WTC11 (cell line): ENCODE measurements around the gene QRICH2.

Experiments
- FOXK1 ChIP-seq: sonication (generic); formaldehyde crosslinking; IDR thresholded peaks from 2 replicates; pipeline ENCODE4 v1.8.0; 2022; ENCODE audit warnings: mild to moderate bottlenecking, moderate library complexity, missing genetic modification reagents
- GABPB1 ChIP-seq: sonication (generic); formaldehyde crosslinking; IDR thresholded peaks from 2 replicates; pipeline ENCODE4 v1.8.1; 2023; ENCODE audit warnings: mild to moderate bottlenecking, missing genetic modification reagents
- MXD4 ChIP-seq: fragments of 250-450 bp; sonication (Bioruptor Pico); IDR thresholded peaks from 2 replicates; pipeline ENCODE4 v1.8.0; 2021; ENCODE audit warnings: mild to moderate bottlenecking, moderate library complexity, borderline replicate concordance
- NFYB ChIP-seq: sonication (generic); formaldehyde crosslinking; conservative IDR thresholded peaks from 2 replicates; pipeline ENCODE4 v1.8.0; 2022; ENCODE audit warnings: low read depth, missing genetic modification reagents
- RORB ChIP-seq: fragments of 250-450 bp; sonication (Bioruptor Pico); IDR thresholded peaks from 2 replicates; pipeline ENCODE4 v1.9.0; 2021; ENCODE audit warnings: mild to moderate bottlenecking
- SP1 ChIP-seq: sonication (generic); formaldehyde crosslinking; conservative IDR thresholded peaks from 2 replicates; pipeline ENCODE4 v1.8.1; 2022; ENCODE audit warnings: missing genetic modification reagents
- ZBTB21 ChIP-seq: sonication (generic); formaldehyde crosslinking; IDR thresholded peaks from 2 replicates; pipeline ENCODE4 v1.8.1; 2023; ENCODE audit warnings: mild to moderate bottlenecking, missing genetic modification reagents, borderline replicate concordance
- TF ChIP-seq, protein P1 (sequence below): sonication (generic); formaldehyde crosslinking; IDR thresholded peaks from 2 replicates; pipeline ENCODE4 v1.8.1; 2022; ENCODE audit warnings: low read depth, mild to moderate bottlenecking, moderate library complexity, missing genetic modification reagents, borderline replicate concordance
- TF ChIP-seq, protein P2 (sequence below): fragments of 200-600 bp; IDR thresholded peaks from 2 replicates; pipeline ENCODE4 v1.8.0; 2022; ENCODE audit warnings: antibody characterized with exemption
- TF ChIP-seq, protein P3 (sequence below): sonication (generic); formaldehyde crosslinking; IDR thresholded peaks from 2 replicates; pipeline ENCODE4 v1.8.0; 2022; ENCODE audit warnings: mild to moderate bottlenecking, missing genetic modification reagents

DNA sequence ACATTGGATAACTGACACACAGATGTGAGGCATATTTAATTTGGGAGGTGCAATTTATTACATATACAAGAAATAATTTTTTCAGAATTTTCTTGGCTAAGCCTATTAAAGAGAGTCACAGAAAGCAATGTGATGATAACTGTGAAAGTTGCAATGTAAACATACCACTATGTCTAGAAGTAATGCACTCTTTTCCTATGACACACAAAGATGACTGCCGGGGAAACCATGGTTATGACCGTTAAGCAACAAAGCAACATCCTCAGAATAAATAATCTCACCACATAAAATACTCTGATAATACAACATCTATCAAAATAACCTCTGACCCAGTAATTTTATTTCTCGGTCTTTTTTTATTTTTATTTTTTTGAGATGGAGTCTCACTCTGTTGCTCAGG lies 10.5 kb upstream of the QRICH2 start:
- TF ChIP-seq, protein P1, sequence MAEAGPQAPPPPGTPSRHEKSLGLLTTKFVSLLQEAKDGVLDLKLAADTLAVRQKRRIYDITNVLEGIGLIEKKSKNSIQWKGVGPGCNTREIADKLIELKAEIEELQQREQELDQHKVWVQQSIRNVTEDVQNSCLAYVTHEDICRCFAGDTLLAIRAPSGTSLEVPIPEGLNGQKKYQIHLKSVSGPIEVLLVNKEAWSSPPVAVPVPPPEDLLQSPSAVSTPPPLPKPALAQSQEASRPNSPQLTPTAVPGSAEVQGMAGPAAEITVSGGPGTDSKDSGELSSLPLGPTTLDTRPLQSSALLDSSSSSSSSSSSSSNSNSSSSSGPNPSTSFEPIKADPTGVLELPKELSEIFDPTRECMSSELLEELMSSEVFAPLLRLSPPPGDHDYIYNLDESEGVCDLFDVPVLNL: no peak
- TF ChIP-seq NFYB (CRISPR knock-in tag) (no peak), GABPB1 (CRISPR knock-in tag) (no peak), ZBTB21 (CRISPR knock-in tag) (no peak), MXD4 (CRISPR knock-in tag) (no peak), FOXK1 (CRISPR knock-in tag) (no peak), RORB (CRISPR knock-in tag) (no peak), SP1 (CRISPR knock-in tag) (no peak)
- TF ChIP-seq, protein P2, sequence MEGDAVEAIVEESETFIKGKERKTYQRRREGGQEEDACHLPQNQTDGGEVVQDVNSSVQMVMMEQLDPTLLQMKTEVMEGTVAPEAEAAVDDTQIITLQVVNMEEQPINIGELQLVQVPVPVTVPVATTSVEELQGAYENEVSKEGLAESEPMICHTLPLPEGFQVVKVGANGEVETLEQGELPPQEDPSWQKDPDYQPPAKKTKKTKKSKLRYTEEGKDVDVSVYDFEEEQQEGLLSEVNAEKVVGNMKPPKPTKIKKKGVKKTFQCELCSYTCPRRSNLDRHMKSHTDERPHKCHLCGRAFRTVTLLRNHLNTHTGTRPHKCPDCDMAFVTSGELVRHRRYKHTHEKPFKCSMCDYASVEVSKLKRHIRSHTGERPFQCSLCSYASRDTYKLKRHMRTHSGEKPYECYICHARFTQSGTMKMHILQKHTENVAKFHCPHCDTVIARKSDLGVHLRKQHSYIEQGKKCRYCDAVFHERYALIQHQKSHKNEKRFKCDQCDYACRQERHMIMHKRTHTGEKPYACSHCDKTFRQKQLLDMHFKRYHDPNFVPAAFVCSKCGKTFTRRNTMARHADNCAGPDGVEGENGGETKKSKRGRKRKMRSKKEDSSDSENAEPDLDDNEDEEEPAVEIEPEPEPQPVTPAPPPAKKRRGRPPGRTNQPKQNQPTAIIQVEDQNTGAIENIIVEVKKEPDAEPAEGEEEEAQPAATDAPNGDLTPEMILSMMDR: no peak
- TF ChIP-seq, protein P3, sequence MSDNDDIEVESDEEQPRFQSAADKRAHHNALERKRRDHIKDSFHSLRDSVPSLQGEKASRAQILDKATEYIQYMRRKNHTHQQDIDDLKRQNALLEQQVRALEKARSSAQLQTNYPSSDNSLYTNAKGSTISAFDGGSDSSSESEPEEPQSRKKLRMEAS (CRISPR knock-in tag): no peak
